GM12801 (cell line): ENCODE measurements around the gene GP9.

Source experiments
- TF ChIP-seq, protein P1 (sequence below): IDR thresholded peaks from one replicate; pipeline ENCODE4 v1.5.1; 2011; ENCODE audit warnings: control low read depth; ENCODE audit not compliant: insufficient read length; ENCODE audit errors: extremely low read depth

The GP9 gene

DNA sequence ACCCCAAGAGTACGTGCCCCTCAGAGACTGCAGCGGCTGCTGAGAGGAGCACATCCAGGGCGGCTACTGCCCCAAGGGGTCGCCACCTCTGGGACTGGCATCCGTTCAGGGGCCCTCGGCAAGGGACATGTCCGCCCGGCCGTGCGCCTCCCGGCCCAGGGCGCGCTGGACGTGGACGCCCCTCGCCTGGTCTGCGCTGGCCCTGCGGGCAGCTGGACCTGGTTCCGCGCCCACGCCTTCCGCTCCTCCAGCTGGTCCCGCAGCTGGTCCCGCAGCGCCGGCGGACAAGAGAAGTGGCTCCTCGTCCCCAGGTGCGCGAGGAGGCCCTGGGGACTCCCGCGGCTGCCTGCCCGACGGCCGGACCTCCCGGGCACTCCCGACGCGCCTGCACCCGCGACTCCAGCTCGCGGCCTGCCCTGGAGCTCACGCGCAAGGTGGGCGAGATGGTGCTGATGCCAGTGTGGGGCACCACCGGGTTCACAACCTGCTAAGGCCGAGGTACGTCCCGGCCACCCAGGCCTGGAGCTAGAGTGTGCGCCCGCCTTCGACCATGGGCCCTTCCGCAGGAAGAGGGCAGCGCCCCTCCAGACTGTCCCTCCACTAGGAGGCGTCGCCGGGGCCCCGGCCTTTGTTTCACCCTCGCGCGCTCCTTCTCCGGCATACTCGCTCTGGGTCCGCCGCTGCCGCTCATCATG, 14.4 kb upstream of the GP9 start:
- TF ChIP-seq, protein P1, sequence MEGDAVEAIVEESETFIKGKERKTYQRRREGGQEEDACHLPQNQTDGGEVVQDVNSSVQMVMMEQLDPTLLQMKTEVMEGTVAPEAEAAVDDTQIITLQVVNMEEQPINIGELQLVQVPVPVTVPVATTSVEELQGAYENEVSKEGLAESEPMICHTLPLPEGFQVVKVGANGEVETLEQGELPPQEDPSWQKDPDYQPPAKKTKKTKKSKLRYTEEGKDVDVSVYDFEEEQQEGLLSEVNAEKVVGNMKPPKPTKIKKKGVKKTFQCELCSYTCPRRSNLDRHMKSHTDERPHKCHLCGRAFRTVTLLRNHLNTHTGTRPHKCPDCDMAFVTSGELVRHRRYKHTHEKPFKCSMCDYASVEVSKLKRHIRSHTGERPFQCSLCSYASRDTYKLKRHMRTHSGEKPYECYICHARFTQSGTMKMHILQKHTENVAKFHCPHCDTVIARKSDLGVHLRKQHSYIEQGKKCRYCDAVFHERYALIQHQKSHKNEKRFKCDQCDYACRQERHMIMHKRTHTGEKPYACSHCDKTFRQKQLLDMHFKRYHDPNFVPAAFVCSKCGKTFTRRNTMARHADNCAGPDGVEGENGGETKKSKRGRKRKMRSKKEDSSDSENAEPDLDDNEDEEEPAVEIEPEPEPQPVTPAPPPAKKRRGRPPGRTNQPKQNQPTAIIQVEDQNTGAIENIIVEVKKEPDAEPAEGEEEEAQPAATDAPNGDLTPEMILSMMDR, result no peak

DNA sequence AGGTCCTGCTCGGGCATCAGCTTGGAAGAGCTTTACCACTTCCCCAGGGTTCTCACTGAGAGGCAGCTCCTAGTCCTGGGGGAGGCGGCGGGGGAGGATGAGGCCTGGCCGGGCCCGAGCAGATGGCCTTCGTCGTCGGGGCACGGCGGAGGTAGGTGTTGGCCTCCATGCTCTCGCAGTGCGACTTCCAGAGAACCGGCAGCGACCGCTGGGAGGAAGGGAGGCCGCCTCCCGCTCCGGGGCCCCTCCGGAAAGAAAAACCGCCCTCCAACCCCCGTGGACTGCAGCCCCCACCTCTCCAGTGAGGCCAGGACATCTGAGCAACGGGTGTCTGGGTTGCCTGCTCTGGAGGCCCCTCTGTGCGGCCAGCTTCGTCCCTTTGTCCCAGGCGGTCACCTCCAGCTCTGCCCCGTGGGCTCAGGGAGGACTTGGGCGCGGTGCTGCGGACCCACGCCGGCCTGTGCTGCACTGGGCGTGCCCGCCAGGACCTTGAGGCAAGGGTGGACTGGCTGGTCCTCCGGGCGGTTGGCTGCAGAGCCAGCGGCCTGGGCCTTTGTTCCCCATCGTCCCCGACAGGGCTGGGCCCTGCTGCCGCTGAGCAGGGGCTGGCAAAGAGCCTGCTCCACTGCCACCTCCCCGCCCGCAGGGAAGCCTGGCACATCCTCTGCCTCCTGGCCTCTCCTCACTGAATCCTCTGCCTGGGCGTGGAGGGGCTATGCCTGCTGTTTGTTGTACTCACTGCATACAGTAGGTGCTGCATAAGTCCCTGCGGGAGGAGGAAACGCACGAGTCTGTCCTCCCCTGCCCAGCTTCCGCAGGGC, 13.6 kb upstream of the GP9 start:
- TF ChIP-seq, protein P1, result no peak

- TF ChIP-seq, protein P1, result no peak
Measured at GRCh38 chr3:129047553-129047839, 13.1 kb upstream of the GP9 start.

GRCh38 chr3:129050556-129051295, 9.9 kb upstream of the GP9 start:
- TF ChIP-seq, protein P1, result no peak

GRCh38 chr3:129051871-129052340, 8.7 kb upstream of the GP9 start:
- TF ChIP-seq, protein P1, result no peak

- TF ChIP-seq, protein P1, result no peak
Measured at GRCh38 chr3:129052675-129053074, 7.9 kb upstream of the GP9 start.

DNA sequence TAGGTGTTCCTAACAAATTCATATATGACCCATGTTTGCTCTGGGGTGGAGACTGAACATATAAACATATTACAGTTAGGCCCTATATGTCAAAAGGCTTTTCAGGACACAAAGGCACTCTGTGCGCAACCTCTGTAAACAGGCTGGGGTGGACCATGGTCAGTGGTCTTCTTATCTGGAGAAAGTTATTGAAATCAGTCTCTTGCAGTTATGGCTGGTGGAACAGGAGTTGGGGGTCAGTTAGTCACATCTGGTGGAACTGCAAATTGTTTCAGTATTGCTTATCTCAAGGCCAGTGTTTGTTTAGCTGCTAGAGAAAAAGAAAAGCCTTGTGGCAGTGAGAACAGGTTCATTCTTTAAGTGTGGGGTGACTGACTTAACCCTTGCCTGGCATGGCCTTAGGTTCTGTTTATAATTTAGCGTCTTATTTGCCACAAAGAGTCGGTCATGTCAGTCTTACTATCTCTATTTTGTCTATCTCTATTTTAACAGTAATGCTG, 5.9 kb upstream of the GP9 start:
- TF ChIP-seq, protein P1, result no peak
